Right lobe of liver (tissue), 4 donors: ENCODE results near the gene KCNMA1.

Source experiments
- POLR2A ChIP-seq: fragments of 450-650 bp; IDR thresholded peaks from one replicate; pipeline ENCODE4 v1.6.1; 2017; ENCODE audit warnings: antibody characterized with exemption, mild to moderate bottlenecking
- TF ChIP-seq, protein P1 (sequence below), 4 donors: fragments of 200-600 bp in 3 of 4; fragments of 450-650 bp in 1 of 4; IDR thresholded peaks; one replicate each; pipeline versions ENCODE4 v1.5.1 to v1.8.0; 2016 to 2022; ENCODE audit warnings: antibody characterized with exemption in 4 of 4, mild to moderate bottlenecking in 2 of 4
- donor health status: DM: no; HTN: no; CAD: no.
- donor health status: DM: no; HTN: no; CAD: no.
- donor health status: DM: no; HTN: yes; CAD: no.

DNA sequence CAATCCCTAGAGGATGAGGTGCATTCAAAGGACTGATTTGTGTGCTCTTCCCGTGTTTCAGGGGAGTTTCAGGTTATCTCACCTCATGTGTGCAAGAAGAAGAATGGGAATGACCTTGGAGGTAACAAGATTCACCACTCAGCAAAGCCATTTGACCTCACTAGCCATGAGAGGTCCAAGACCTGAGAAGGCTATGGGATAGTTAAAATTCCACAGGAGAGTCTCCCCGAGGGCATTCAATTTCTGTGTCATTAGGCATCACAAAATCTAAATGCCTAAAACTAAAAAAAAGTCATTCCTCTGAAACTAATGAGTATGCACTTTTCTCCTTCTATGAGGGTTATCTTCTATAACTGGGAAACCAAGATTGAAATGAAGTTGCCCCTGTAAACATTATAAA is 433.4 kb downstream of the KCNMA1 start:
- TF ChIP-seq, protein P1, sequence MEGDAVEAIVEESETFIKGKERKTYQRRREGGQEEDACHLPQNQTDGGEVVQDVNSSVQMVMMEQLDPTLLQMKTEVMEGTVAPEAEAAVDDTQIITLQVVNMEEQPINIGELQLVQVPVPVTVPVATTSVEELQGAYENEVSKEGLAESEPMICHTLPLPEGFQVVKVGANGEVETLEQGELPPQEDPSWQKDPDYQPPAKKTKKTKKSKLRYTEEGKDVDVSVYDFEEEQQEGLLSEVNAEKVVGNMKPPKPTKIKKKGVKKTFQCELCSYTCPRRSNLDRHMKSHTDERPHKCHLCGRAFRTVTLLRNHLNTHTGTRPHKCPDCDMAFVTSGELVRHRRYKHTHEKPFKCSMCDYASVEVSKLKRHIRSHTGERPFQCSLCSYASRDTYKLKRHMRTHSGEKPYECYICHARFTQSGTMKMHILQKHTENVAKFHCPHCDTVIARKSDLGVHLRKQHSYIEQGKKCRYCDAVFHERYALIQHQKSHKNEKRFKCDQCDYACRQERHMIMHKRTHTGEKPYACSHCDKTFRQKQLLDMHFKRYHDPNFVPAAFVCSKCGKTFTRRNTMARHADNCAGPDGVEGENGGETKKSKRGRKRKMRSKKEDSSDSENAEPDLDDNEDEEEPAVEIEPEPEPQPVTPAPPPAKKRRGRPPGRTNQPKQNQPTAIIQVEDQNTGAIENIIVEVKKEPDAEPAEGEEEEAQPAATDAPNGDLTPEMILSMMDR (IDR thresholded peaks at IDR 0.05): no peak
- no peak for TF ChIP-seq POLR2A
